ENCODE data around the gene SYNPO2.
A peak's percentile ranks its signal among the peaks of the same experiment; 100 is the strongest.

Gene SYNPO2

GRCh38 chr4:118918388-118918787 is 29.7 kb downstream of the SYNPO2 start:
- no peak for DNase-seq
- in situ Hi-C loops (cut with MboI; ENCODE audit: low pct_unique_long_range_greater_than_20kb, low sequenced_read_pairs), result no loop called here

- DNase-seq, result no peak
- in situ Hi-C loops (cut with MboI; ENCODE audit: low pct_unique_long_range_greater_than_20kb, low sequenced_read_pairs), result no loop called here
Observed at GRCh38 chr4:118920247-118920646, 31.6 kb downstream of the SYNPO2 start.

DNA sequence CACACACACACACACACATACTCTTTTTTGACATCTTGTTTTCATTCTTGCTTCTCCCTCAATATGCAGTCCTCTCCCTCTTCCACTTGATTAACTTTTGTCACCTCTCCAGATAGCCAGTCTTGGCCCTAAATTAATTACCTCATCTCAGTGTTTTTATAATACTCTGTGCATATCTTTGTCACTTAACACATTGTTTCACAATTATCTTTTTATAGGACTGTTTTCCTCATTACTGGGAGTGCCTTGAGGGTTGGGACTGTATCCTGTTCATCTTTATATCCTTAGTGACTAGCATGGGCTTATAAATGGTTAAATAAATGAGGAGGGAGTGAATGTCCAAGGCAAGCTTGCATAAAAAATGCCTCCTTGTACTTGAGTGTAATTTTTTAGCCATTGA is 33.1 kb downstream of the SYNPO2 start:
- DNase-seq, result no peak
- in situ Hi-C loops (cut with MboI; ENCODE audit: low pct_unique_long_range_greater_than_20kb, low sequenced_read_pairs), result no loop called here

DNA sequence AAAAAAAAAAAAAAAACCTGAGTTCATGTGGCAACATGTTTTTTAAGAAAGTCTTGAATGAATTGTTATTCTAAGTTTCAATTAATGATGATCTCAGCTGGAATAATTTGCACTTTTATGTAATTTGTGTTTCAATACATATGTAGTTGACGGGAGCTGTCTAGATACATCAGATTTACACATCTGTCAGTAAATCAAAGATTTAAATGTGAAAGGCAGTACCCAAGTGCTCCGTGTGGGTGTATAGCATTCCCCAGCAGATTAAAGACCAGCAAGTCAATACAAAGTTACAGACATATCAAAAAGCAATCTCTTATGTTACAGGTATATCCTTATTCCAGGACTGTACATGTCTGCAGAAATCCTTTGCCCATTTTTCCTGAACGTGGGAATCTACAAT is 35.2 kb downstream of the SYNPO2 start:
- in situ Hi-C loops (cut with MboI; ENCODE audit: low pct_unique_long_range_greater_than_20kb, low sequenced_read_pairs), result no loop called here

GRCh38 chr4:118927974-118928373 is 39.3 kb downstream of the SYNPO2 start:
- in situ Hi-C loops (cut with MboI; ENCODE audit: low pct_unique_long_range_greater_than_20kb, low sequenced_read_pairs), result no loop called here
- no peak for DNase-seq

More for the DNA sequence above, 35.2 kb downstream of the SYNPO2 start:
- DNase-seq, result no peak

DNA sequence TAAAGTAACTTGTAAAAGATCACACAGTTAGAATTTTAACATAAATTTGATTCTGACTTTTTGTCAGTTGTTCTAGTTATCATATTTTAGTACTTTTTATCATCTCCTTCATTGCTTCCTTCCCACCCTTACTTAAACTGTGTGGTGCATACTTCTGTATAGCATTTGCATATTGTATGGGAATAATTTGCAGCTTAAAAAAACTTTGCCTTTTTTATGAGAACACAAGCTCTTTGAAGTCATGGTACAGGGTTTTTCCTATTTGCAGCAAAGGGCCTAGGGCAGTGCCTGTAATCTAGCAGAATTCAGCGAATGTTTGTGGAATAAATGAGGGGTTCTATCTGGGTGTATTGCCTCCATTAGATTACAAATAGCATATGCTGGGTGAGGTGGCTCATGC is 41.6 kb downstream of the SYNPO2 start:
- DNase-seq, result no peak
- in situ Hi-C loops (cut with MboI; ENCODE audit: low pct_unique_long_range_greater_than_20kb, low sequenced_read_pairs), result no loop called here

DNA sequence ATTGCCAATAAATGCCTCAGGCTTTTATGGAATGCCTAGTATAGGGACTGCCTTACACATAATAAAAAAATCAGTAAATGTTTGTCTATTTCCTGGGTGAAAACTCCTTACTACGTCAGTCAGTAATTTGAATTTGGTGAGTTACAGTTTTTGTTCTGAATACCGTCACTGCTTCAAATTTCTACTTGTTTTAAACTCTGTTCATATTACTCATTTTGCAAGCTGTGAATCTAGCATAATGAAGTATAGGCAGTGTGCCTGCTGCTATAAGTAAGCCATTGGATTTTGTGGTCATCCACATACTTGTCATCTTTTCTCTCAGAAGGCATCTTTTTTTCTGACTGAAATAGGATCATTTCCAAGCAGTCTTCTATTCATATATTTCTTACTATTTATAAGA is 43.1 kb downstream of the SYNPO2 start:
- DNase-seq, result no peak
- in situ Hi-C loops (cut with MboI; ENCODE audit: low pct_unique_long_range_greater_than_20kb, low sequenced_read_pairs), result no loop called here

GRCh38 chr4:118935819-118936218 is 47.2 kb downstream of the SYNPO2 start:
- in situ Hi-C loops (cut with MboI; ENCODE audit: low pct_unique_long_range_greater_than_20kb, low sequenced_read_pairs), result no loop called here
- DNase-seq, result peak; percentile 43

- no peak for DNase-seq
- in situ Hi-C loops (cut with MboI; ENCODE audit: low pct_unique_long_range_greater_than_20kb, low sequenced_read_pairs), result no loop called here
Observed at GRCh38 chr4:118936406-118936805, 47.8 kb downstream of the SYNPO2 start.

DNA sequence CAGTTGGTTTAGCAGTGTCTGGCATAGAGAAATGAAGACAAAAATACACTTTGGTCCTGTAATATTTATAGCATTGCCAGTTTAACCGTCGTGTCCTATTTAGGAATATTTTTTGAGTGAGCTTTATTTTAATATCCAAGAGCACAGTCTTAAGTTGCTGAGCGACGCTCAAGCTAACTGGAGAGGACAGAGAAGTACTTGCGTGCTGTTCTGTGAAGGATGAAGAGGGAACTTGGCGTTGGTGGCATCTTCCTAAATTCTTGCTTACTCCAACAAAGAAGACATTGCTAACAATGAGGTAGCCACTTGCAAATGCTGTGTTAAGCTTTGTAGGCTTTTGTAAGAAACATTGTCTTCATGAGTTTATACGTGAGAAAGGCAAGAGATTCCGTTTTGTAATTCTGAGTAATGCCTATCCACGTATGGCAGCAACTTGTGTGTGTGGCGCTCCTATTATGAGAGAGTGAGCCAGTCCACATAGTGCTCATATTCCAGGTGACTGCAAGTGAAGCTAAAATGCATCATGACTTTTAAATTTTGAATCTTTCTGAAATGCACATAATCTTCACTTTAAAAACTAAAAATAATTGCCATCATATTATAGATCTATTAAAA is 50.6 kb downstream of the SYNPO2 start:
- in situ Hi-C loops (cut with MboI; ENCODE audit: low pct_unique_long_range_greater_than_20kb, low sequenced_read_pairs), result no loop called here
- no peak for DNase-seq

GRCh38 chr4:118941149-118941548 is 52.5 kb downstream of the SYNPO2 start:
- in situ Hi-C loops (cut with MboI; ENCODE audit: low pct_unique_long_range_greater_than_20kb, low sequenced_read_pairs), result no loop called here
- DNase-seq, result no peak

DNA sequence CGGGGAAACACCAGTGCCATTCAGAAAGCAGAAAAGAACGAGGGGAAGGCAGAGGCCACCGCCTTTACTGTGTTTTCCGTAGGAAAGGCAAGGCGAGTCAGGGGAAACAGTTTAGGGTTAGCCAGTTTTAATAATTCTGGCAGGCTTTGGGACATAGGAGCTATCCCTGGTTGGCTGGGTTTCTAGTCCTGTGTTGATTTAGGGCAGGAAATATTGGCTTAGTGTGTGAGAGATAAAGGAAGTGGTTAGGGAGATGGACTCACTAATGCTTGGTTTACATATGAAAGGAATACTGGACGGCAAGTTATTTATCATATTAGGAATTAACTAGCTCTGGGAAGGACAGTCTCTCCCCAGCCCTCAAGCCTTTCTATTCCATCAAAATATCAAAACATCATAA is 53.1 kb downstream of the SYNPO2 start:
- peak; percentile 30 for DNase-seq
- in situ Hi-C loops (cut with MboI; ENCODE audit: low pct_unique_long_range_greater_than_20kb, low sequenced_read_pairs), result no loop called here

DNA sequence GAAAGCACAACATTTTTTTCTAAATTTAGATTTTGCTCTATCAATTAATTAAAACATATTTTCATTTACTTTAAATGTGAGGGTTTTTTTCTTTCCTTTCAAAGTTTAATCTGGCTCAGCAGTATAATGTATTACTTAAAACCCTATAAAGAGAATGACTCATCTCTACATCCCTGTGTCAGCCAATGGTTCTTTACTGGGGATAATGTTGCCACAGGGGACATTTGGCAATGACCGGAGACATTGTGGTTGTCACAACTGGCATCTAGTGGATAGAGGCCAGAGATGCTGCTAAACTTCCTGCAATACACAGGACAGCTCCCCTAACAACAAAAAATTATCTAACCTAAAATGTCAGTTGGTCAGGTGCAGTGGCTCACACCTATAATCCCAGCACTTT is 53.8 kb downstream of the SYNPO2 start:
- in situ Hi-C loops (cut with MboI; ENCODE audit: low pct_unique_long_range_greater_than_20kb, low sequenced_read_pairs), result no loop called here
- DNase-seq, result no peak

- in situ Hi-C loops (cut with MboI; ENCODE audit: low pct_unique_long_range_greater_than_20kb, low sequenced_read_pairs), result no loop called here
- DNase-seq, result no peak
Observed at GRCh38 chr4:118947095-118947494, 58.4 kb downstream of the SYNPO2 start.

GRCh38 chr4:118948545-118949144 is 60.0 kb downstream of the SYNPO2 start:
- no peak for DNase-seq
- in situ Hi-C loops (cut with MboI; ENCODE audit: low pct_unique_long_range_greater_than_20kb, low sequenced_read_pairs), result no loop called here

- in situ Hi-C loops (cut with MboI; ENCODE audit: low pct_unique_long_range_greater_than_20kb, low sequenced_read_pairs), result no loop called here
Observed at GRCh38 chr4:118950224-118950623, 61.6 kb downstream of the SYNPO2 start.

GRCh38 chr4:118950929-118951570 is 62.4 kb downstream of the SYNPO2 start:
- in situ Hi-C loops (cut with MboI; ENCODE audit: low pct_unique_long_range_greater_than_20kb, low sequenced_read_pairs), result no loop called here
- no peak for DNase-seq

More at GRCh38 chr4:118950224-118950623, 61.6 kb downstream of the SYNPO2 start:
- peak; percentile 31 for DNase-seq

DNA sequence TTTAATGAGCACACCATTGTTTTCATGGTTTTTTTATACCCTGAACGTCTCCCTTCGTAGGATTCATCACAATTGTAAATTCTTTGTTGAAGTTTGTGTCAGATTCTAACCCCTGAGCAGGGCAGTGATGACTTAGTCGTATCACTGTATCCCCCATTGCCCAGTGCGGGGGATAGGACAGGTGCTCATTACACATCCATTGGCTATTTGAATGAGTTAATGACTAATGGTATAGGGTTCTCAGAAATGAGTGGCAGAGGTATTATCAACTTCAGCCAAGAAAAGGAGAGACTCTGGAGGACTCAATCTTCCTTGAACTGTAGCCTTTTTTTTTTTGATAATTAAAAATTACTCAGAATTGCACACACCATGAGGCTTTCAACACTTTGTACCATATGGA is 64.6 kb downstream of the SYNPO2 start:
- in situ Hi-C loops (cut with MboI; ENCODE audit: low pct_unique_long_range_greater_than_20kb, low sequenced_read_pairs), result no loop called here
- DNase-seq, result no peak

DNA sequence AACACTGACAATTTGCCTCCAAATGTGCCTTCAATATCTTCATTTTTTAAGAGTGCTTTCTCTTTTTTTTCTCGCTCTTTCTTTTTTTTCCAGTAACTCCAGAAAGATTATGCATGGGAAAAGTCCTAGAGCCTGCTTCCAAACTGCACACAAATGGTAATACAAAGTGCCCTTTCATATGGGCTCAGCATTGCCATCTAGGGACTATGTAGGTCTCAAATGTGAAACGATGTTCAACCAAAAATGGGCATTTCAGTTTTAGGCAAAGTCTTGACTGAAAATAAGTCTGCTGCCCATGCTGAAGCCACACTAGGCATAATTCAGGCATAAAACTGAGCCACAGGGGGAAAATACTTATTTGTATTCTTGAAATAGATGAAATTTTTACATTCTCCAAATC is 65.6 kb downstream of the SYNPO2 start:
- in situ Hi-C loops (cut with MboI; ENCODE audit: low pct_unique_long_range_greater_than_20kb, low sequenced_read_pairs), result no loop called here
- DNase-seq, result no peak

GRCh38 chr4:118955515-118955914 is 66.9 kb downstream of the SYNPO2 start:
- in situ Hi-C loops (cut with MboI; ENCODE audit: low pct_unique_long_range_greater_than_20kb, low sequenced_read_pairs), result no loop called here
- DNase-seq, result no peak
